Liver (tissue), 9 donors: ENCODE measurements around the gene GOPC. TPM values are rescaled to one million over a fixed set of nuclear protein-coding genes. Genes with fewer than 3 reads are reported as not detected.

ENCODE experiments used
- DNase-seq: peaks from one replicate; pipeline ENCODE4 v3.0.0-alpha.2; 2017; ENCODE audit warnings: low spot score
- H3K27ac ChIP-seq, 2 donors: one replicate each; pipeline ENCODE4 v1.7.0; 2013; ENCODE audit warnings: inconsistent platforms in 2 of 2, low read length in 2 of 2, control low read depth in 1 of 2, low read depth in 1 of 2, mild to moderate bottlenecking in 1 of 2
- H3K27me3 ChIP-seq, 4 donors: one replicate each; pipeline versions ENCODE4 v1.6.1 to v1.7.0; 2013; ENCODE audit warnings: low read length in 3 of 4, inconsistent platforms in 1 of 4, mild to moderate bottlenecking in 1 of 4, moderate library complexity in 1 of 4; ENCODE audit not compliant: control insufficient read depth in 4 of 4, insufficient read depth in 4 of 4
- H3K36me3 ChIP-seq, 4 donors: one replicate each; pipeline versions ENCODE4 v1.6.1 to v1.7.0; 2013; ENCODE audit warnings: low read length in 3 of 4, mild to moderate bottlenecking in 3 of 4, low read depth in 1 of 4, moderate library complexity in 1 of 4; ENCODE audit not compliant: control insufficient read depth in 4 of 4, insufficient read depth in 3 of 4
- H3K4me1 ChIP-seq, 4 donors: one replicate each; pipeline versions ENCODE4 v1.6.1 to v1.7.0; 2013; ENCODE audit warnings: low read length in 3 of 4, mild to moderate bottlenecking in 3 of 4, moderate library complexity in 1 of 4; ENCODE audit not compliant: control insufficient read depth in 4 of 4, insufficient read depth in 4 of 4
- H3K4me3 ChIP-seq, 3 donors: one replicate each; pipeline versions ENCODE4 v1.6.1 to v1.7.0; 2013; ENCODE audit warnings: low read length in 3 of 3, control low read depth in 1 of 3, low read depth in 1 of 3, mild to moderate bottlenecking in 1 of 3
- H3K9ac ChIP-seq, 2 donors: one replicate each; pipeline ENCODE4 v1.7.0; 2013; ENCODE audit warnings: low read length in 2 of 2, mild to moderate bottlenecking in 2 of 2, moderate library complexity in 2 of 2, control low read depth in 1 of 2, low read depth in 1 of 2
- H3K9me3 ChIP-seq, 4 donors: one replicate each; pipeline versions ENCODE4 v1.6.1 to v1.7.0; 2013; ENCODE audit warnings: low read length in 3 of 4; ENCODE audit not compliant: control insufficient read depth in 4 of 4
- ATF3 ChIP-seq: IDR thresholded peaks from 2 replicates; pipeline ENCODE4 v1.6.1; 2016; ENCODE audit warnings: antibody characterized with exemption
- EGR1 ChIP-seq, 2 donors: IDR thresholded peaks; 2 replicates each; pipeline ENCODE4 v1.6.1; 2016 to 2018; ENCODE audit warnings: antibody characterized with exemption in 2 of 2, low read depth in 2 of 2
- FOXA1 ChIP-seq: IDR thresholded peaks from 2 replicates; pipeline ENCODE4 v1.6.1; 2016; ENCODE audit warnings: antibody characterized with exemption
- FOXA2 ChIP-seq: IDR thresholded peaks from 2 replicates; pipeline ENCODE4 v1.6.1; 2016; ENCODE audit warnings: antibody characterized with exemption
- HNF4G ChIP-seq: IDR thresholded peaks from 2 replicates; pipeline ENCODE4 v1.6.1; 2016; ENCODE audit warnings: antibody characterized with exemption
- JUND ChIP-seq, 2 donors: IDR thresholded peaks; 2 replicates each; pipeline ENCODE4 v1.6.1; 2016; ENCODE audit warnings: antibody characterized with exemption in 2 of 2
- MAX ChIP-seq: IDR thresholded peaks from 2 replicates; pipeline ENCODE4 v1.6.1; 2016; ENCODE audit warnings: antibody characterized with exemption
- NR2F2 ChIP-seq: IDR thresholded peaks from 2 replicates; pipeline ENCODE4 v1.6.1; 2016; ENCODE audit warnings: antibody characterized with exemption
- RXRA ChIP-seq, 2 donors: IDR thresholded peaks; 2 replicates each; pipeline ENCODE4 v1.6.1; 2017 to 2018; ENCODE audit warnings: antibody characterized with exemption in 2 of 2, mild to moderate bottlenecking in 1 of 2
- TAF1 ChIP-seq: conservative IDR thresholded peaks from 2 replicates; pipeline ENCODE4 v1.6.1; 2016; ENCODE audit warnings: antibody characterized with exemption, mild to moderate bottlenecking
- YY1 ChIP-seq: IDR thresholded peaks from 2 replicates; pipeline ENCODE4 v1.6.1; 2016; ENCODE audit warnings: antibody characterized with exemption, mild to moderate bottlenecking
- ZBTB33 ChIP-seq: IDR thresholded peaks from 2 replicates; pipeline ENCODE4 v1.6.1; 2016; ENCODE audit warnings: antibody characterized with exemption
- WGBS: extraction: QIAGEN DNeasy Blood & Tissue Kit; methylation state at CpG from one replicate; pipeline ENCODE4 v1.1.7; 2013; 5-methylcytosine and 5-hydroxymethylcytosine counted together
- polyA plus RNA-seq, 2 donors: library from polyadenylated mRNA; stranded (reverse) in 1 of 2; unstranded in 1 of 2; fragments of 200-250 nt in 1 of 2; fragments of >200 nt in 1 of 2; fragmentation: Nextera tagmentation in 1 of 2; extraction: Ambion mirVana in 1 of 2; gene quantifications; one replicate each; pipeline versions ENCODE4 v1.2.1 to v1.2.3, GENCODE V29; 2013 to 2015
- total RNA-seq, 2 donors: library from RNA; depleted of rRNA; stranded (reverse); fragments of >200 nt; gene quantifications; one replicate each; pipeline ENCODE4 v1.2.3, GENCODE V29; 2014
- TF ChIP-seq, protein P1 (sequence below): IDR thresholded peaks from 2 replicates; pipeline ENCODE4 v1.6.1; 2016; ENCODE audit warnings: antibody characterized with exemption, mild to moderate bottlenecking
- TF ChIP-seq, protein P2 (sequence below): fragments of 150-350 bp; IDR thresholded peaks from 2 replicates; pipeline ENCODE4 v1.5.1; 2017; ENCODE audit warnings: improper control_type of control experiment, low read depth, low read length; ENCODE audit not compliant: missing input control
- donor health status: healthy.
- donor health status: healthy.
- donor health status: healthy.
- donor health status: healthy.
- donor health status: healthy.

The GOPC gene
- total and polyA plus RNA-seq, 4 donors: 7.4 to 17.8 (median 11.4) TPM

DNA sequence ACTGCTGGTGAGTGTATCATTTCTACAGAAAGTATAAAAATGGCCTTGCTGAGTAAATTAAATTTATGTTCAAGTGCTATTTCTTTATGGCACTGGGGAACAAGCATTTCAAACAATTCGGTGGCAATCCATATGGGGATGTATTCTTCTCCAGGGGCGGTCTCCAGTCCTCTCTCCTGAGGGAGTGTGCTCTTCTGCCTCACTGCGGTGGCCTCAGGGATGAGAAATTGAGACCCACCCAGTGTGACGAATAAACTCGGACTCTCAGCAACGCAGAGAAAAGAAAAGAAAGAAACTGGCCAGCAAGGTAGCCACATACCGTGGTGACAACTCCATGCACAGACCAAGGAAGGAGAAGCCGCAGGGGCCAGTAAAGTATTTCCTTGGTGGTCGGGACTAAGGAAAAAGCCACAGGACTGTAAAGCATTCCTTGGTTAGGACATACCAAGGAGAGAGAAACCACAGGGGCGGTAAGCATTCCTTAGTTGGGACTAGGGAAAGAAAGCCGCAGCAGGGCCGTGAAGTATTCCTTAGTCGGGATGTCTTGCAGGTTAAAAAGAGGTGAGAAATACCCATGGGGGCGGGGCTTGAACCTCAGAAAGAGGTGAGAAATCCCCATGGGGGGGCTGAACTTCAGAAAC lies 13.6 kb upstream of the GOPC start:
- H3K4me3 ChIP-seq: no peak overlapping the region
- no peaks in the 10 kb centered on the region for H3K27me3 ChIP-seq
- TF ChIP-seq TAF1 (no peak), EGR1 (IDR thresholded peaks at IDR 0.05; ENCODE audit: low read depth in 2 of 2) (no peak), RXRA (IDR thresholded peaks at IDR 0.05) (no peak), NR2F2 (no peak), FOXA2 (no peak), JUND (IDR thresholded peaks at IDR 0.05) (no peak), FOXA1 (no peak), YY1 (no peak), MAX (no peak), ZBTB33 (no peak)
- TF ChIP-seq, protein P1, sequence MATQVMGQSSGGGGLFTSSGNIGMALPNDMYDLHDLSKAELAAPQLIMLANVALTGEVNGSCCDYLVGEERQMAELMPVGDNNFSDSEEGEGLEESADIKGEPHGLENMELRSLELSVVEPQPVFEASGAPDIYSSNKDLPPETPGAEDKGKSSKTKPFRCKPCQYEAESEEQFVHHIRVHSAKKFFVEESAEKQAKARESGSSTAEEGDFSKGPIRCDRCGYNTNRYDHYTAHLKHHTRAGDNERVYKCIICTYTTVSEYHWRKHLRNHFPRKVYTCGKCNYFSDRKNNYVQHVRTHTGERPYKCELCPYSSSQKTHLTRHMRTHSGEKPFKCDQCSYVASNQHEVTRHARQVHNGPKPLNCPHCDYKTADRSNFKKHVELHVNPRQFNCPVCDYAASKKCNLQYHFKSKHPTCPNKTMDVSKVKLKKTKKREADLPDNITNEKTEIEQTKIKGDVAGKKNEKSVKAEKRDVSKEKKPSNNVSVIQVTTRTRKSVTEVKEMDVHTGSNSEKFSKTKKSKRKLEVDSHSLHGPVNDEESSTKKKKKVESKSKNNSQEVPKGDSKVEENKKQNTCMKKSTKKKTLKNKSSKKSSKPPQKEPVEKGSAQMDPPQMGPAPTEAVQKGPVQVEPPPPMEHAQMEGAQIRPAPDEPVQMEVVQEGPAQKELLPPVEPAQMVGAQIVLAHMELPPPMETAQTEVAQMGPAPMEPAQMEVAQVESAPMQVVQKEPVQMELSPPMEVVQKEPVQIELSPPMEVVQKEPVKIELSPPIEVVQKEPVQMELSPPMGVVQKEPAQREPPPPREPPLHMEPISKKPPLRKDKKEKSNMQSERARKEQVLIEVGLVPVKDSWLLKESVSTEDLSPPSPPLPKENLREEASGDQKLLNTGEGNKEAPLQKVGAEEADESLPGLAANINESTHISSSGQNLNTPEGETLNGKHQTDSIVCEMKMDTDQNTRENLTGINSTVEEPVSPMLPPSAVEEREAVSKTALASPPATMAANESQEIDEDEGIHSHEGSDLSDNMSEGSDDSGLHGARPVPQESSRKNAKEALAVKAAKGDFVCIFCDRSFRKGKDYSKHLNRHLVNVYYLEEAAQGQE: no peak
- TF ChIP-seq, protein P2, sequence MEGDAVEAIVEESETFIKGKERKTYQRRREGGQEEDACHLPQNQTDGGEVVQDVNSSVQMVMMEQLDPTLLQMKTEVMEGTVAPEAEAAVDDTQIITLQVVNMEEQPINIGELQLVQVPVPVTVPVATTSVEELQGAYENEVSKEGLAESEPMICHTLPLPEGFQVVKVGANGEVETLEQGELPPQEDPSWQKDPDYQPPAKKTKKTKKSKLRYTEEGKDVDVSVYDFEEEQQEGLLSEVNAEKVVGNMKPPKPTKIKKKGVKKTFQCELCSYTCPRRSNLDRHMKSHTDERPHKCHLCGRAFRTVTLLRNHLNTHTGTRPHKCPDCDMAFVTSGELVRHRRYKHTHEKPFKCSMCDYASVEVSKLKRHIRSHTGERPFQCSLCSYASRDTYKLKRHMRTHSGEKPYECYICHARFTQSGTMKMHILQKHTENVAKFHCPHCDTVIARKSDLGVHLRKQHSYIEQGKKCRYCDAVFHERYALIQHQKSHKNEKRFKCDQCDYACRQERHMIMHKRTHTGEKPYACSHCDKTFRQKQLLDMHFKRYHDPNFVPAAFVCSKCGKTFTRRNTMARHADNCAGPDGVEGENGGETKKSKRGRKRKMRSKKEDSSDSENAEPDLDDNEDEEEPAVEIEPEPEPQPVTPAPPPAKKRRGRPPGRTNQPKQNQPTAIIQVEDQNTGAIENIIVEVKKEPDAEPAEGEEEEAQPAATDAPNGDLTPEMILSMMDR: no peak
- no peak overlapping the region for H3K27ac ChIP-seq
- H3K9me3 ChIP-seq: no peaks in the 10 kb centered on the region
- no peak overlapping the region for H3K9ac ChIP-seq
- H3K36me3 ChIP-seq: no peaks in the 10 kb centered on the region
- DNase-seq: no peak
- no peaks in the 10 kb centered on the region for H3K4me1 ChIP-seq
- WGBS: 92% methylated on average over 14 of the region's 14 CpGs

DNA sequence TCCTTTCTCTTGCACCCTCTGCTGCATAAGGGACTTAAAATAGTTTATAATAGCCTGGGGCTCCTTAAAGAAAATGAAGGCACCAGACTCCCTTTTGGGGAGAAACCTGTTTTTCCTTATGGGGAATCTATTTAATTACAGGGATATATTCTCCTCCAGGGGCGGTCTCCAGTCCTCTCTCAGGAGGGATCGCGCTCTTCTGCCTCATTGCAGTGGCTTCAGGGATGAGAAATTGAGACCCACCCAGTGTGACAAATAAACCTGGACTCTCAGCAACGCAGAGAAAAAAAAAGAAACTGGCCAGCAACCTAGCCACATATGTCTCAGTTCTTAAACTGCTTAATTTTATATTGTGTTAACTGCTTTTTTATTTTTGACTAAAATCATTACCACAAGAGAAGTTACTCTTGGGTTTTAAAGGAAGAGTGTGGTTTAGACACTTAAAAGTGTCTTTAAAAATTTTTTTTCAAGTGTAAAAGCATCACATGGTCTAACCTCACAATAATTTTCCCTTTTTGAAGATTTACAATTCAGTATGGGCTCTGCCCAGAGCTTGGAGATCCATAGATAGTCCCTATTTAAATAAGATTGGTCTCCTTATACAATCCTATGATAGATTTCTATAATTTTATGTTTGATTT lies 11.7 kb upstream of the GOPC start:
- 85% methylated on average over 4 of the region's 4 CpGs for WGBS
- no peaks in the 10 kb centered on the region for H3K4me1 ChIP-seq
- H3K9ac ChIP-seq: no peak overlapping the region
- TF ChIP-seq FOXA2 (no peak), TAF1 (no peak), ATF3 (no peak), RXRA (IDR thresholded peaks at IDR 0.05) (no peak), HNF4G (no peak), EGR1 (IDR thresholded peaks at IDR 0.05; ENCODE audit: low read depth in 2 of 2) (no peak), MAX (no peak)
- TF ChIP-seq, protein P1: no peak
- TF ChIP-seq, protein P2: no peak
- H3K27ac ChIP-seq: no peak overlapping the region
- H3K36me3 ChIP-seq: no peaks in the 10 kb centered on the region
- no peaks in the 10 kb centered on the region for H3K9me3 ChIP-seq
- no peak for DNase-seq
- H3K27me3 ChIP-seq: no peaks in the 10 kb centered on the region
- H3K4me3 ChIP-seq: no peak overlapping the region
